Astrocyte (in vitro differentiated cells and primary cell): ENCODE measurements around the gene IL1RAP.

Source experiments
- CTCF ChIP-seq: IDR thresholded peaks from 2 replicates; pipeline ENCODE4 v1.5.1; 2011; ENCODE audit warnings: low read depth, mild to moderate bottlenecking, inconsistent platforms, low read length, moderate library complexity; ENCODE audit not compliant: insufficient read depth
- EZH2 ChIP-seq: IDR thresholded peaks from 2 replicates; pipeline ENCODE4 v1.6.1; 2012; ENCODE audit warnings: mild to moderate bottlenecking, low read length, inconsistent platforms; ENCODE audit not compliant: insufficient read depth

- TF ChIP-seq CTCF, result no peak
- no peak for TF ChIP-seq EZH2
Measured at GRCh38 chr3:190608850-190609589, 95.1 kb downstream of the IL1RAP start.
